GM19372 (cell line): Measurements from ENCODE around the gene ELL.
A peak's percentile ranks its signal among the peaks of the same experiment; 100 is the strongest.
"Not testable (repeated sequence)": the region's sequence is repeated elsewhere in the genome, so short reads cannot be mapped to it uniquely, and the experiment has no call there.

Source experiments
- ATAC-seq: cut with Tn5 transposase; IDR thresholded peaks from one replicate; pipeline ENCODE4 v1.9.1; 2021; ENCODE audit warnings: mild to moderate bottlenecking, low read depth, moderate library complexity; ENCODE audit not compliant: unreplicated experiment

The ELL gene

DNA sequence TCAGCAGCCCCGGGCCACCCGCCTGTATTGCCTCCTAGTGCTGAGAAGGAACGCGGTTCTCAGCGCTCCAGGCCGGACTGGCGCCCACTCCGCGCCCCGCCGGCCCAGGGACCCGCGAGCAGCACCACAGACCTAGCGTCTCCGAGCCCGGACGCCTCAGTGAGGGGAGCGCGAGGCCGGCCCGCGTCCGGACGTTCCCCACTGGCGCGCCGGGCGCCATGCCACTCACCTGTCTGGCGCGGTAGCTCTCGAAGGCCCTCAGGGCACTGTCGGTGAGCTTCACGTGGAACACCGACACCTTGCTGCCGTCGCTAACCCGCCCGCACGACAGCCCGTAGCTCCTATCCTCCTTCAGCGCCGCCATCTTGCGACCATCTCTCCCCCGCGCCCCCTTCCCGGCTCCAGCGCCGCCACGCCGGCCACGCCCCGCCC, at the start of gene ELL:
Gene ELL (minus strand): TSS at position 379 of the 432 bp plus-strand sequence. CDS start 15 bp downstream, at position 364.
- ATAC-seq: peak; percentile 1

DNA sequence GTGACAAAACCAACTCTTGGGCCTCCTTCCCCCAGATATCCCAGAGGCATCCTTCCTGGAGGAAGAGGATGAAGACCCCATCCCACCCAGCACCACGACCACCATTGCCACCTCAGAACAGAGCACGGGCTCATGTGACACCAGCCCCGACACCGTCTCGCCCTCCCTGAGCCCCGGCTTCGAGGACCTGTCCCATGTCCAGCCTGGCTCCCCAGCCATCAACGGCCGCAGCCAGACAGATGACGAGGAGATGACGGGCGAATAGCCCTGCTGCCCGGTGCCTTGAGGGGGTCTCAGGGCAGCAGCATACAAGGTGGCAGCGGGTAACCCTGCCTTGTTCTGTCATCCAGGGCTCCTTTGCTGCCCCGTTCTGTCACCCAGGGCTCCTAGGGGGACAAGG, 46.5 kb upstream of the ELL start:
- no peak for ATAC-seq

DNA sequence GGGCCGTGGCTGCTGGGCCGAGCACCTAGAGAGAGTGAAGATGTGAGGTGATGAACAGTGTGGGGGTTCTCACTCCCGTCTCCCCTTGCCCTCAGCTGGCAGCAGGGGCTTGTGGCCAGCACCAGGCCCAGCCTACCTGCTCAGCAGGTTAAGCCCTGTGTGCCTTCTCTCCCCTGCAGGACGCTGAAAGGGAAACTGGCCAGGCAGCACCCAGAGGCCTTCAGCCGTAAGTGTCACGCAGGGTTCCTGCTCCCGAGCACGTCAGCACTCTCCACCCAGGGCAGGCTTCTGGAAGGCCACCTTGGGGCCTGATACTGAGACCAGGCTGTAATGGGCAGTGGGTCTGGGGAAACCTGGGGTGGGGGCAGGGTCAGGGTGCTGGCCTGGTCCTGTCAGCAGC, 45.1 kb upstream of the ELL start:
- ATAC-seq: no peak

DNA sequence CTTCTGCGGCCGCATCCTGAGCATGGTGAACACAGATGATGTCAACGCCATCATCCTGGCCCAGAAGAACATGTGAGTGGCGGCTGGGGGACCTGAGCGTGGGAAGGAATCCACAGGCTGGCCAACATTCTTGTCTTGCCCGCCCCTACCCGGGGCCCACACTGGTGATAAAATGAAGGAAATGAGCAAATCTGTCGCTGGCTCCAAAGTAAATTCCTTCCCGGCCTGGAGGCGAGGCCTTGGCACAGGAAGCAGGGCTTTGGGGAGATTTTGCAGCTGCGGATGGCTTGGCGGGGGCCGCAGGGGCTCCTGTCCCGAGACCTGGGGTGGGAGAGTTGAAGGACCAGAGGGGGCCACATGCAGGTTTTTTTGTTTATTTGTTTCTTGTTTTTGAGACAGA, 40.2 kb upstream of the ELL start:
- ATAC-seq: no peak

DNA sequence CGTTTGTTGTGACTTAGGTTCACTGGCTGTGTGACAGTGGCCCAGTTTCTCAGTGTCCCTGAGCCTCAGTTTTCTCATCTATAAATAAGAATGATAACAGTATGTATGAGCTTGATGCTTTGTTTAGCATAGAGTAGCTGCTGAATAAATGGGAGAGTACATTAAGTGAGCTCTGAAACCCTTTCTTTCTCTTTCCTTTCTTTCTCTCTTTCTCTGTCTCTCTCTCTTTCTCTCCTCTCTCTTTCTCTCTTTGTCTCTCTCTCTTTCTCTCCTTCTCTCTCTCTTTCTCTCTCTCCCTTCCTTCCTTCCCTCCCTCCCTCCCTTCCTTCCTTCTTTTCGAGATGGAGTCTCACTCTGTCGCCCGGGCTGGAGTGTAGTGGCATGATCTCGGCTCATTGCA, 37.8 kb upstream of the ELL start:
- ATAC-seq: no peak

DNA sequence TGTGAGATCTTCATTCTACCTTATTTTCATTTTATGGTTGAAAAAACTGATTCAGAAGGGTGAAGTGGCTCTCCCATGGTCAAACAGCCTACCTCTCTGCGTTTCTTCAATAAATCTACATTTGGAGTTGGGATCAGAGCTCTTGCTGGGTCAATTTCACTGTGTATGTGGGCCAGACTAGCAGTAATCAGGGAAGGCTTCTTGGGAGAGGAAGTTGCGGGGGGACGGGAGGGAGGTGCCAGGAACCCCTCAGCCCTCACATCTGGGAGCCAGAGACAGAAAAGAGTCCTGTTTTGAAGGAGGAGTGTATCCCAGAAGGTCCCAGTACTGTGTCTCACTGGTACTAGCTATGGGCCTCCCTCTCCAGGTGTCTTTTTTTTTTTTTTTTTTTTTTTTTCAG, 36.7 kb upstream of the ELL start:
- ATAC-seq: no peak

DNA sequence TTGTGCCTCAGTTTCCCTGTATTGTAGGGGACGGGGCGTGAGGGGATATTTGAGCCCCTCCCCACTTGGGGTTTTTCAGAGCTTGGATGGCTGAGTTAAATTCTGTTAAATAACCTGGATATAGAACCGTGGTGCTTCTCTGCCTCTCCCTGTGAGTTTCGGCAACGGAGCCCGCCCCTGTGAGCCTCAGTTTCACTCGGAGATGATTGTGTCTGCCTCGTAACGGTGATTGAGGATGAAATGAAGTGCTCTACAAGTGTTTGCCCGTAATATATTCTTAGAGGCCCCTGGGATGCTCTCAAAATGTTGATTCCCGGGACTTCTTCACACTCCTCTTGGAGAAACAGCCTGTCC, 36.3 kb upstream of the ELL start:
- no peak for ATAC-seq

DNA sequence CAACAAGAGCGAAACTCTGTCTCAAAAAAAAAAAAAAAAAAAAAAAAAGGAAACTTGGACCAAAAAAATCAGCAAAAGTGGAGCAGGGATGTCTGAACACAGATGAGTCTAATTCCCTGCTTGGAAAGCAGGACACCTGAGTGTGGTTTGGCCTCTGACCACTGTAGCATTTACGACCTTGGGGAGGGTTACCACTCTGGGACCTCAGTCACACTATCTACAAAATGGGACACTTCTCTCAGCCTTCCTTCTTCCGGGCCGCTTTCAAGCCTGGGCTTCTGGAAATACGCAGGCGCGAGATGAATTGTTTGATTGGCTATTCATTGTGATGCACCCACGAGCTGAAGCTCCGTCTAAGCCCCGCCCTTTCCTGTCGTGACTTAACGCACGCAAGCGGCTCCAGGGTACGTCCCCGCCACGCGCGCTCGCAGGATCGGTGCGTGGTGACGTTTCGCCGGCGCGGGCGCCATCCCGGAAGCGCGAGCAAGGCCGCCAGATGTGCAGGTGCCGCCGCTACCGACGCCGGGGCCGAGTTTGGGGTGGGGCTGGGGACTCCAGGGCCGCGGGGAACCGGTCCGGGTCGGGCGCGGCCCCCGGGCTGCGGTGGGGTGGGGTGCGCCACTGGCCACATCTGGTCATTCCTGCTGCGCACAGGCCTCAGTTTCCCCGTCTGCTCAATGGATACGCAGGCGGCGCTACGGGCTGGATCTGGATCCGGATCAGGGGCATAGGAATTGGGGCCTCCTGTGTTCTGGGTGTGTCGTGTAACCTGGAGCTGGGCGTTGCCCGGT, 35.7 kb upstream of the ELL start, which contains the start of gene KXD1:
Gene KXD1 (plus strand): TSS at position 460 of the 791 bp plus-strand sequence. CDS start 4,187 bp downstream, outside the sequence.
- ATAC-seq: peak; percentile 95

DNA sequence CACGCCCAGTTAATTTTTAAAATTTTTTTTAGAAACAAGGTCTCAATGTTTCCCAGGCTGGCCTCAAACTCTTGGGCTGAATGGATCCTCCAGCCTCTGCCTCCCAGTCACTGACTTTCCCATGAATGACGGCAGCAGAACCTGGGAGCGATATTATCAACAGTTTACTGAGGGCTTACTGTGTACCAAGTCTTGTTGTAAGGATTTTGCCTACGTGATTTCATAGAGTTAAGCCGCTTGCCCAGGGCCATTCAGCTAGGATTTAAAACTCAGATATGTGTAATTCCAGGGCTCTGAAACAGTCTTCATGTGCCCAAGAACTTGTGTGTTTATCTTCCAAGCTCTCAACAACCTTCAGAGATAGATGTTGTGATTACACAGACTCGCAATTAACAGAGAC, 29.8 kb upstream of the ELL start:
- no peak for ATAC-seq

DNA sequence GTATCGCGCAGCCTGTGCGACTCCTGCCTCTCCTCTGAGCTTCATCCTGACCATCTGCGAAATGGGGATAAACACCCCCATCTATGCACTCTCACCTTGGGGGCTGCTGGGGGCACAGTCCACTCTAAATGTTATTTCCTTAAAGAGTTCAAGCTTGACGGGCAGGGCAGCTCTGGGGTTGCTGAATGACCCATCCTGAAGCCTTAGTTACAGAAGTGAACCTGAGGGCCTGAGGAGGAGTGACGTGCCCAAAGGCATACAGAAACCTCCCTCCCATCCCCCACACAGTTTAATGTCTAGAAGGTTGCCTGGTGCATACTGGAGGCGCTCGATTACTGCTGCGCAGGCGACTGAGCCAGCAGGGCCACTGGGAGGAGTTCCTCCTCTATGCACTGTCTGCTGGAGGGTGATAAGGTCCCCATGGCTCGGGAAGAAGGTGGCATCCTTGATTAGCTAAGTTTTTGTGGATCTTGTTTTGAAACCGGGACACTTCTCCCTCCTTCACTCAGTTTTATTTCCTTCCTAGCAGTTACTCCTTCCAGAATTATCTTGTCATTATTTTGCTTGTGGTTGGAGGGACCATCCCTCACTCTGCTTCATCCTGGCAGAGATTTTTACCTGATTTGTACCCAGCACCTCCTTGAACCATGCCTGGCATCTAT, 22.1 kb upstream of the ELL start:
- ATAC-seq: peak; percentile 49

DNA sequence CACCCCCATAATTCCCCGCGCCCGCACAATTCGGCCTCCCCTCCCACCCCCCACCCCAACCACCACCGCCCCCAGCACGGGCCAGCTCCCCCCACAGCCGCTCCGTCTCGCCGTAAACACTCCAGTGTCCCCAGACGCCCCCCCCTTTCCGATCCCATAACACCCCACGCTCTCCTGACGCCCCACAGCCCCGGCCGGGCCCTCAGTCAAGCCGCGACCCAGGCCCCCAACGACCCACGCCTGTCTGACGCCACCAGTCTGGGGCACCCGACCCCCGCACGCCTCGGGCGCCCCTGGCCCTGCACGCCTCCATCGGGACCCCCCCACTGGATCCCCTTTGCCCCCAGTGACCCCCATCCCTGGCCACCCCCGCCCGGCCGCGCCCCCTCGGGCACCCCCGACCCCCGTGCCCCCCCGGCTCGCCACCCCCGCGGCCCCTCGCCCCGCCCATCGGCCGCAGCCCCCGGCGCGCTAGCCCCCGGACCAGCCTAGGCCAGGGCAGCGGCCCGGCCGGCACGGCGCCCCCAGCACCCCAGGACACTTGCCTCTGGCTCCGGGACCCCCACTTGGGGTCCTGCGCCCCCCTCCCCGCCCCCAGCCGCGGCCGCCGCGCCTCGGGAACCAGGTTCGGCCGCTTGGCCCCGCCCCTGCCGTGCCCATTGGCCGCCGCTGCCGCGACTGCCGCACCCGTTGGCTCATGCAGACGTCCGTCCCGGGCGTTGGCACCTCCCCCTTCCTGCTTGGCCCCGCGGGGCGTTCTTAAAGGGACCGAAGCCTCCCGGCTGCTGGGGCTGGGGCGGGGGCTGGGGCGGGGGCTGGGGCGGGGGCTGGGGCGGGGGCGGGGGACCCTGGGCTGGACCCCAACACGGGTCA, 21.3 kb upstream of the ELL start, which contains the start of gene FKBP8:
Gene FKBP8 (minus strand): TSS at position 633 of the 873 bp plus-strand sequence. CDS start 1,603 bp downstream, outside the sequence.
- peak; percentile 97 for ATAC-seq

DNA sequence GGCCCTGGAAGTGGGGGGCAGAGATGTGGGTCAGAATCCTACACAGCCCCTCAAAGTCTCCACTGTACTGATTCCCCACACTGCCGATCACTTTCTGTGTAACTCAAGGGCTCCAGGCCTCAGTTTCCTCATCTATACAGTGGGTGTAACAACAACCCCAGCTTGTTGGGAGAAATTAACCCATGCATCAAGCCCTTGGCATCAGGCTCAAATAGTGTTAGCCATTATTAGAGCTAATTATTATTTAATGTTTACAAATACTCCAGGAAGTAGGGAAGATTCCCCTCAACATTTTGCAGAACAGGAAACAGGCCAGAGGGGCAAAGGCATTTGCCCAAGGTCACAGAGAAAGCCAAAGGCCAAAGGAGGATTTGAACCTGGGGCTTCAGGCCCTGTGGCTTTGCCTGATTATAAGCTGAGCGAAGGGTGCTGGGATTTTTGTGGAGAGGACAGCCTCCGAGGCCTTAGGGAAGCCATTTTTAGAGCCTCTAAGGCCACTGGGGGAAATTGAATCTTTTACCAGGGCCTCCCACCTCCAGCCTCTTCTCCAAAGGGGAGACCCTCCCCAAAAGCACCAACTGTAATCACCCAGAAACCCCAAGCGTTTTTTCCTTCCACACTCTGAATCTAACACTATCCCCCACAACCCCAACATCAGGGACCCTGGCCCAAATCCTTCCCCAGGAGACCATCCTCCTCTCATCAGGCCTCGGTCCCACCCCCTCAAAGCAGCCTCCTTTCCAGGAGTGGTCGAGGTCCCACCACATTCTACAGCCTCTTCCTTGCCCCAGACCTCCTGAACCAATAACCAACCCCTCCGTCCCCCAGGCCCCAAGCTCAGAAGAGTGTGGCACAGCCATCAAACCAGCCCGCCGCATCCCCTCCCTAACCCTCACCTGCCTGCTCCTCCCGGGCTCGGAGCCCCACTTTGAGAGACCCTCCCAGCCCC, 20.4 kb upstream of the ELL start:
- ATAC-seq: no peak

DNA sequence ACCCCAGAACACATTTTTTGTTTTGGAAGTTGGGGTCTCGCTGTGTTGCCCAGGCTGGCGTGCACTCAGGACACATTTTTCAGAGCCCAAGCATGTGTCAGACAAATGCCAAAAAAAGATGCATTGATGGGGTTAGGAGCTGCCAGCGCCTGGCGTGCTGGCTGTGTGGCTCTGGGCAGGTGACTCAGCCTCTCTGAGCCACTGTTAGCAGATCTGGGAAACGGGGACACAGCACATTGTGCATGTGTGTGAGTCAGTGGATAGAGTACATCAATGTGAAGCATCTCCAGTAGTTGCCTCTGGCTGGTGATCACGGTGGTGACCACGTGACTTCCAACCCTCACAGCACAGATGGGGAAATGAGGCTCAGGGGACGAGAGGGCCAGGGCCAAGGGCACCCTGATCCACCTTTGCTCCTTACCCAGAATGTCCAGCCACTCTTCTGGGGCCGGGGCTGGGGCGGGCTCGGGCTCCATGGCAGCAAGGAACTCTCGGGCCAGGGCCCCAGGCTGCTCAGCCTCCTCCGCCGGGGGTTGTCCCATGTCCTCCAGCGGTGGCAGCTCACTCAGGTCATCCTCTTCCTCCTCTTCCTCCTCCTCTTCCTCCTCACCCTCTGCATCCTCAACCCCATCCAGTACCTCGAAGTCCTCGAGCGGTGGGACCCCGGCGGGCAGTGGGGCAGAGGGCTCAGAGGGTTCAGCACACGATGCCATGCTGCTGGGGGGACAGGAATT, 19.6 kb upstream of the ELL start:
- ATAC-seq: no peak

DNA sequence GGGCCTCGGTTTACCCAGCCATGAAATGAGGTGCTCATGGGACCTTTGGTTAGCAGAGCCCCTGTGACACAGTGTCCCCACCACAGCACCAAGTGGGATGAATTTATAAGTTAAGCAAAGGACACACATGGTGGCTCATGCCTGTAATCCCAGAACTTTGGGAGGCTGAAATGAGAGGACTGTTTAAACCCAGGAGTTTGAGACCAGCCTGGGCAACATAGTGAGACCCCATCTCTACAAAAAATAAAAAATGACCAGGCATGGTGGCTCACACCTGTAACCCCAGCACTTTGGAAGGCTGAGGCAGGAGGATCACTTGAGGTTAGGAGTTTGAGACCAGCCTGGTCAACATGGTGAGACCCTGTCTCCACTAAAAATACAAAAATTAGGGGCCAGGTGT, 18.3 kb upstream of the ELL start:
- ATAC-seq: not testable (repeated sequence)

DNA sequence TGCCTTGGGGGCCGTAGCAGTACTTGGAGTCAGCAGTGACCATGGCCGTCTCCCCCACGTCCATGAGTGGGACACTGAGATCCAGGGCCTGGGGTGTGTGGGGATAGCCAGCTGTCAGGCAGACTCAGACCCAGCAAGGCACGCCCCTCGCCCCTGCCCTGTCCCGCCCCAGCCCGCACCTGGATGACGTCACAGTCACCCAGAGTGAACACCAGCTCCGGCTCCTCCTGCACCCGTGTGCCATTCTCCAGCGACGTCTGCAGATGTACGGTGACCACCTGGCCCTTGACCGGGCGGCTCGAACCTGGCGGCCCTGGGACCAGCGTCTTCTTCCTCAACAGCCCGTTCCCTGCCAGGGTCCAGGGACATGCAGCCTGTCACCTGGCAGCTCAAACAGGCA, 17.5 kb upstream of the ELL start:
- ATAC-seq: no peak

DNA sequence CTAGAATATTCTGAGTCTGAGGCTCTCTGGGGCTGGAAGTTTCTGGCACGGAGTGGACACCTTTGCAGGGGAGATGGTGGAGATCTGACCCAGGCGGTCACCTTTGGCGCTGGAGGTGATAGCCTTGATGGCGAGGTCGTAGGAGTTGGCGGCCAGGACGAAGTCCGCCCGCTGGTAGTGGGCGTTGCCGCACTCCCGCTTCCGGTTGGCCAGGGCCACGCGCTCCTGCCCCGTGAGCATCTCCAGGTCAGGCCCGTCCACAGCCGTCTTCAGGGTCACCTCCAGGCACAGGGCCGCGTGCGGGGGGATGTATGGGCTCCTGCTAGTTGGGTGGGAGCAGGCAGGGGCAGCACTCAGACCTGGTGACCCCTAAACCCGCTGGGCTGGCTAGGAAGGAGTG, 16.2 kb upstream of the ELL start:
- no peak for ATAC-seq

DNA sequence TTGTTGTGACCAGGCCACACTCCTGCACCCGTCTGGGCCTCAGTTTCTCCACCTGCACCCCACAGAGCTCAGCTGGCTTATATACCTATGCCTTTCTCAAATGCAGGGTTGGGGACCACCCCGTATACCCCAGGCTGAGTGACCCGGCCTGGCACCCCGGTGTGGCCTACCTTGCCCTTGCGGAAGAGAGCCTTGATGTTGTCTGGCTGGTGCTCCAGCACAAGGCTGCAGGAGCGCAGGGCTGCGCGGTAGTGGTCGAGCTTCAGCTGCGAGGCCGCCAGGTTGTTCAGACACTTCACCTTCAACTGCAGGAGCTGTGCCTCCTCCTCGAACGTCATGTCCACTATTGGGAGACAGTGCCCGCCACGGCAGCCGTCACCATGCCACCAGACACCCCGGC, 15.6 kb upstream of the ELL start:
- no peak for ATAC-seq

DNA sequence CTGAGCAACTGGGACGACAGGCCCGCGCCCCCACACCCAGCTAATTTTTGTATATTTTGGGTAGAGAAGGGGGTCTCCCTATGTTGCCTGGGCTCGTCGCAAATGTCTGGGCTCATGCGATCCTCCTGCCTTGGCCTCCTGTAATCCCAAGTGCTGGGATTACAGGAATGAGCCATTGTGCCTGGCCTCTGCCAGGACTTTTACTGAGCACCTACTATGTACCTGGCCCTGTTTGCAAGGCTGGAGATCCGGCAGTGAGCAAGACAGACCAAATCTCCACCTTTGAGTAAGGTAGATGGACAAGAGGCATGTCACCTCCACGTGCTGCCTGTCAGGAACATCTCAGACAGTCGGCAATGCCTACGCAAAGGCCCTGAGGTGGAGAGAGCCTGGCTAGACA, 14.6 kb upstream of the ELL start:
- ATAC-seq: no peak

DNA sequence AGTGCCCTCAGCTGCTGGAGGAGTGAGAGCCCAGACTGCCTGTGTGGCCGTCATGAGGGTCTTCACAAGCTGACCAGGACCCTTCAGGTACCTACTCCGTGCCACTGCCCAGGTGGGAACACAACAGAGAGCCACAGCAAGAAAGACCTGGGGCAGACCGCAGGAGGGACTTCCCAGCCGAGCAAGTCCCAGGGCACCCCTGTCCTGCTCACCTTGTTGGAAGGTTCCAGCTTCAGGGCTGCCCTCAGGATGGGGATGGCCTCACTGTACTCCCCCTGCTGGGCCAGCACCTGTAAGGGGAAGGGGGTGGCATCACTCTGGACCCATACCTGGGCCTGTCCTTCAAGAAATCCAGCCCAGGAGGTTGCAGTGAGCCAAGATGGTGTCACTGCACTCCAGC, 11.2 kb upstream of the ELL start:
- no peak for ATAC-seq
